ENCODE data around the gene DIP2A.

Gene DIP2A

DNA sequence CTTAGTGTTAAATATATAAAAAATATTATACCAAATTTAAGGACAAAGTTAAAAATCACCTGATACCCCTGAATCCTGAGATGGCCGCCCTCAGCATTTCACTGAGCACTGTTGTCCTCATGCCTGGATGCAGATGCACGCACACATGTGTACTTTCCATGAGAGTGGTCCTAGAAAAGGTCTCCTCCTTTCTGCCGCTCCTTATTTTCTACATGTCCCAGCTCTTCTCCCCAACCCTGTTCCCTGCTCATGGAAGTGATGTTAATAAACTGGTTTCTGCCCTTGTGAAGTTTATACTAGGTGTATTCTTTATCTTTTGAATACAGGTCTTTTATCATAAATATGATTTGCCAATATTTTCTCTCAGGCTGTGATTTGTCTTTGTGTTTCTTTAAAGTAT, 32.9 kb downstream of the DIP2A start:
- DNase-seq (ENCODE audit: low read depth) = no peak
- TF ChIP-seq MYC (IDR thresholded peaks at IDR 0.05; ENCODE audit: low read depth, low read length) = no peak
- TF ChIP-seq MAX (IDR thresholded peaks at IDR 0.05; ENCODE audit: low read depth, low read length) = no peak
- H3K4me3 ChIP-seq (ENCODE audit: low read depth, low read length) = no peak overlapping the region

DNA sequence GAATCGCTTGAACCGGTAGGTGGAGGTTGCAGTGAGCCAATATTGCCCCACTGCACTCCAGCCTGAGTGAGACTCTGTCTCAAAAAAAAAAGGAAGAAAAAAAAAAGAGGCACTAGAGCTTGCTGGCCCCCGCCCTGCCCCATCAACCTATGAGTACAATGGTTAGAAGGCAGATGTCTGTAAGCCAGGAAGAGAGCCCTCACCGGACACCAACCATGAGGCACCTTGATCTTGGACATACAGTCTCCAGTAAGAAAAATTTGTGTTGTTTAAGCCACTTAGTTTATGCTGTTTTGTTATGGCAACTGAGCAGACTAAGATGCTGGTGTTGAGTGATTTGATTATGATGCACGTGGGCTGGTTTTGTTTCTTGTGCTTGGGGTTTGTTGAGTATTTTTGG, 34.2 kb downstream of the DIP2A start:
- DNase-seq (ENCODE audit: low read depth) = no peak
- no peak overlapping the region for H3K4me3 ChIP-seq (ENCODE audit: low read depth, low read length)
- TF ChIP-seq MAX (IDR thresholded peaks at IDR 0.05; ENCODE audit: low read depth, low read length) (no peak), MYC (IDR thresholded peaks at IDR 0.05; ENCODE audit: low read depth, low read length) (no peak), POLR2A (IDR thresholded peaks at IDR 0.05; ENCODE audit: extremely low read depth, insufficient read length) (no peak)
- TF ChIP-seq, protein P1, sequence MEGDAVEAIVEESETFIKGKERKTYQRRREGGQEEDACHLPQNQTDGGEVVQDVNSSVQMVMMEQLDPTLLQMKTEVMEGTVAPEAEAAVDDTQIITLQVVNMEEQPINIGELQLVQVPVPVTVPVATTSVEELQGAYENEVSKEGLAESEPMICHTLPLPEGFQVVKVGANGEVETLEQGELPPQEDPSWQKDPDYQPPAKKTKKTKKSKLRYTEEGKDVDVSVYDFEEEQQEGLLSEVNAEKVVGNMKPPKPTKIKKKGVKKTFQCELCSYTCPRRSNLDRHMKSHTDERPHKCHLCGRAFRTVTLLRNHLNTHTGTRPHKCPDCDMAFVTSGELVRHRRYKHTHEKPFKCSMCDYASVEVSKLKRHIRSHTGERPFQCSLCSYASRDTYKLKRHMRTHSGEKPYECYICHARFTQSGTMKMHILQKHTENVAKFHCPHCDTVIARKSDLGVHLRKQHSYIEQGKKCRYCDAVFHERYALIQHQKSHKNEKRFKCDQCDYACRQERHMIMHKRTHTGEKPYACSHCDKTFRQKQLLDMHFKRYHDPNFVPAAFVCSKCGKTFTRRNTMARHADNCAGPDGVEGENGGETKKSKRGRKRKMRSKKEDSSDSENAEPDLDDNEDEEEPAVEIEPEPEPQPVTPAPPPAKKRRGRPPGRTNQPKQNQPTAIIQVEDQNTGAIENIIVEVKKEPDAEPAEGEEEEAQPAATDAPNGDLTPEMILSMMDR (IDR thresholded peaks at IDR 0.05; ENCODE audit: low read depth, low read length) = no peak

GRCh38 chr21:46493828-46494227, 35.1 kb downstream of the DIP2A start:
- no peak for TF ChIP-seq POLR2A (IDR thresholded peaks at IDR 0.05; ENCODE audit: extremely low read depth, insufficient read length)
- TF ChIP-seq, protein P1 (IDR thresholded peaks at IDR 0.05; ENCODE audit: low read depth, low read length) = no peak
- TF ChIP-seq MAX (IDR thresholded peaks at IDR 0.05; ENCODE audit: low read depth, low read length) = no peak
- TF ChIP-seq MYC (IDR thresholded peaks at IDR 0.05; ENCODE audit: low read depth, low read length) = no peak
- no peak overlapping the region for H3K4me3 ChIP-seq (ENCODE audit: low read depth, low read length)
- no peak for DNase-seq (ENCODE audit: low read depth)

- TF ChIP-seq MAX (IDR thresholded peaks at IDR 0.05; ENCODE audit: low read depth, low read length) (no peak), POLR2A (IDR thresholded peaks at IDR 0.05; ENCODE audit: extremely low read depth, insufficient read length) (no peak), MYC (IDR thresholded peaks at IDR 0.05; ENCODE audit: low read depth, low read length) (no peak)
- TF ChIP-seq, protein P1 (IDR thresholded peaks at IDR 0.05; ENCODE audit: low read depth, low read length) = no peak
- DNase-seq (ENCODE audit: low read depth) = no peak
- no peak overlapping the region for H3K4me3 ChIP-seq (ENCODE audit: low read depth, low read length)
These were observed 39.8 kb downstream of the DIP2A start for GRCh38 chr21:46498335-46499050.

DNA sequence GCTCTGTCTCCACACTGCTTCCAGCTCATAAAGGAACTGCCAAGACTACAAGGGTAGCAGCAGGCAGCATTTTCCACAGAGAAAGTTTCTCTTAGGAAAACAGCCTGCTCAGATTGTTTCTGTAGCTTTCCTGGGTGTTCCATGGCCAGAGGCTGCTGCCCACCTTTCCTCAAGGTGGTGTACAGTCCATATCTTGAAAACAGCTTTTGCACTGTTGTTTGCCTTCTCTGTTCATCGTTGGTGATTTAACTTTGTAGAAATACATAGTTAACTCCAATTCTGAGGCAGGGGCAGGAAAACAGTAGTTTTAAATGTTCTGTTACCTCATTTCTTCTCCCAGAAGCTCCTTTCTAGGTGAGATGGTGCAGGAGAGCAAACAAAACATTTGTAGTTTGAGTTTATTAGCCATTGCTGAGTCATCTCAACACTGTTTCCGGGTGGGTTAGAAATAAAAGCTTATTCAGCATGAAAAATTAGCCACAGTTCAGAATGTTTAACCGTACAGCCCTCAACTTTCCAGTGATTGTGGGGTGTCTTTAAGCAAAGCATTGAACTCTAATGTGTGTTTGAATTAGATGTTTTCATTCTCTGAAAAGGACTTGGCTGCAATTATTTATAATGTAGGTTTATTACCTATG, 41.7 kb downstream of the DIP2A start:
- no peak overlapping the region for H3K4me3 ChIP-seq (ENCODE audit: low read depth, low read length)
- peak; percentile 50 for DNase-seq (ENCODE audit: low read depth)
- TF ChIP-seq, protein P1 (IDR thresholded peaks at IDR 0.05; ENCODE audit: low read depth, low read length) = no peak
- TF ChIP-seq POLR2A (IDR thresholded peaks at IDR 0.05; ENCODE audit: extremely low read depth, insufficient read length) (no peak), MYC (IDR thresholded peaks at IDR 0.05; ENCODE audit: low read depth, low read length) (no peak), MAX (IDR thresholded peaks at IDR 0.05; ENCODE audit: low read depth, low read length) (no peak)

DNA sequence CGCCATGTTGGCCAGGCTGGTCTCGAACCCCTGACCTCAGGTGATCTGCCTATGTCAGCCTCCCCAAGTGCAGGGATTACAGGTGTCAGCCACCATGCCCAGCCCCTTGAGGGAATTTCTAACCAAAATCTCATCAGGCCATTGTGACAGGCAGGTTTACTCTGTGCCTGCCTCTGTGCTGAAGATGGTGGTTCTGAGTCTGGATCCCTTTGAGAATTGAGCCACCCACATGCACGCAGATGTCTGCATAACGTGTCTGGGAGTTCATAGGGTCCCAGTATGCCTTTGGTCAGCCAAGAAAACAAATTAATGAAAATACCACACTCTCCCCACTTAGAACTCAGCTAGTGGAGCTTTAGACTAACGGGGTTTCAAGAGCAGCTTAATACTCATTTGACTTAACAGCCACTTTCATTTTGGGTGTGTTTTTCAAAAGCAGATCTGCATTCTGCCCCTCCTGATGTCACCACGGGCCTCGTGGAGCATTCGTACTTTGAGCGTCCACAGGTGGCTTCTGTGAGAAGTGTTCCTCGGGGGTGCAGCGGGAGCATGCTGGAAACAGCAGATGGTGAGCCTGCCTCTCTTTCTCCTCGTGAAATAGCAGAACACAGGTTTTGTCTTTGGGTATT, 45.3 kb downstream of the DIP2A start:
- TF ChIP-seq POLR2A (IDR thresholded peaks at IDR 0.05; ENCODE audit: extremely low read depth, insufficient read length) = no peak
- H3K4me3 ChIP-seq (ENCODE audit: low read depth, low read length) = no peak overlapping the region
- no peak for DNase-seq (ENCODE audit: low read depth)

Data from NB4 (cell line).